ENCODE measurements around the gene MAPKBP1. TPM values are rescaled to one million over a fixed set of nuclear protein-coding genes. Genes with fewer than 3 reads are reported as not detected.

MAPKBP1 gene
- total and polyA plus RNA-seq, 9 of the 15 experiments (the other 6 are each of a cell fraction or from before 2014, with no cell fraction given) = 0.15 to 9.5 (median 4.5) TPM

DNA sequence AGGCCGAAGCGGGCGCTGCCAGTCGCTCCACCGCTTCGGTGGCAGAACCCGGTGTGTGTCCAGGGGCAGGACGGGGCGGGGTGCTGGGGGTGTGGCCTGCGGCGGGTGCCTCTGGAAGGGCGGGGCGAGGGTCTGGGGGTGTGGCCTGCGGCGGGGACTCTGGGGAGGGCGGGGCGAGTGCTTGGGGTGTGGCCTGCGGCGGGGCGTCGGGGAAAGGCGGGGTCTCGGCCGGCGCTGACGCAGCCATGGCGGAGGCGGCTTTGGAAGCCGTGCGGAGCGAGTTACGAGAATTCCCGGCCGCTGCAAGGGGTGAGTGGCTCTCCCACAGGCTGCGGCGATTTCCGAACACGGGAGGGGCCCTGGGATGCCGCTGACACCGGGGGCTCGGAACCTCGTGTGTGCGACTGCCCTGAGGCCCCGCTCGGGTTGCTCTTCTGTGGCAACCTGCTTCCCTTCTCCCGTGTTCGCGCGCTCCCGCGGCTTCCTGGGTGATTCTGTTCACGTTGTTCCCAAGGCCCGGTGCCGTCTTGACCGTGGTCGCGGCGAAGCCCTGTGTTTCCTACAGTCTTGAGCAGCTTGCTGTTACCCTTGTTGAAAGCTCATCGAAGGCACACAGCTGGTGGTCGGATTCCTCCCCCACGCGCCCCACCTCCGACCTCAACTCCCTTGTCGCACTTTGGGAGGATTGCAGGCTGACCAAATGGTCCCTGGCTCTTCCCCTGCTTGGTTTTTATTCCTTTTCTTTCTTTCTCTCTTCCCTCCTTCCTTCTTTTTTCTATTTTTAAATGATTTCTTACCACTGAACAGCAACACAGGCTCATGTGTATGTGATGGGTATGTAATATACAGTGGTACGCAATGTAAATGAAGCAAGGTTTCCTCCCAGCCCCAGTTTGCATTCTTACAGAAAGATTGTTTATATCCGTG lies 53.9 kb downstream of the MAPKBP1 start, which contains the start of gene JMJD7 (continued):
- TF ChIP-seq KDM5B (IDR thresholded peaks at IDR 0.05; ENCODE audit: insufficient replicate concordance, low read depth, low read length) = peak; percentile 90
- TF ChIP-seq ARID1B (IDR thresholded peaks at IDR 0.05) = peak; percentile 53
- peak; percentile 52 for TF ChIP-seq CHD1 (IDR thresholded peaks at IDR 0.05; ENCODE audit: low read length)
- TF ChIP-seq, protein P1, sequence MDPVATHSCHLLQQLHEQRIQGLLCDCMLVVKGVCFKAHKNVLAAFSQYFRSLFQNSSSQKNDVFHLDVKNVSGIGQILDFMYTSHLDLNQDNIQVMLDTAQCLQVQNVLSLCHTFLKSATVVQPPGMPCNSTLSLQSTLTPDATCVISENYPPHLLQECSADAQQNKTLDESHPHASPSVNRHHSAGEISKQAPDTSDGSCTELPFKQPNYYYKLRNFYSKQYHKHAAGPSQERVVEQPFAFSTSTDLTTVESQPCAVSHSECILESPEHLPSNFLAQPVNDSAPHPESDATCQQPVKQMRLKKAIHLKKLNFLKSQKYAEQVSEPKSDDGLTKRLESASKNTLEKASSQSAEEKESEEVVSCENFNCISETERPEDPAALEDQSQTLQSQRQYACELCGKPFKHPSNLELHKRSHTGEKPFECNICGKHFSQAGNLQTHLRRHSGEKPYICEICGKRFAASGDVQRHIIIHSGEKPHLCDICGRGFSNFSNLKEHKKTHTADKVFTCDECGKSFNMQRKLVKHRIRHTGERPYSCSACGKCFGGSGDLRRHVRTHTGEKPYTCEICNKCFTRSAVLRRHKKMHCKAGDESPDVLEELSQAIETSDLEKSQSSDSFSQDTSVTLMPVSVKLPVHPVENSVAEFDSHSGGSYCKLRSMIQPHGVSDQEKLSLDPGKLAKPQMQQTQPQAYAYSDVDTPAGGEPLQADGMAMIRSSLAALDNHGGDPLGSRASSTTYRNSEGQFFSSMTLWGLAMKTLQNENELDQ (CRISPR knock-in tag; IDR thresholded peaks at IDR 0.05; ENCODE audit: borderline replicate concordance) = no peak
- peak; percentile 78 for TF ChIP-seq CXXC5 (CRISPR knock-in tag; IDR thresholded peaks at IDR 0.05)
- TF ChIP-seq SUPT5H (IDR thresholded peaks at IDR 0.05) = peak; percentile 76
- TF ChIP-seq ESRRA (IDR thresholded peaks at IDR 0.05; ENCODE audit: borderline replicate concordance, low read depth) = peak; percentile 32; the same call in 1 of the 2 replicates
- no peak for TF ChIP-seq NR2C2 (CRISPR knock-in tag; IDR thresholded peaks at IDR 0.05)
- TF ChIP-seq NR2C2 (tag; IDR thresholded peaks at IDR 0.05) = peak; percentile 43; the same call in 1 of the 2 replicates
- TF ChIP-seq MED1 (CRISPR knock-in tag; IDR thresholded peaks at IDR 0.05; ENCODE audit: borderline replicate concordance) = no peak
- peak; percentile 46 for TF ChIP-seq PML (IDR thresholded peaks at IDR 0.05; ENCODE audit: low read length)
- TF ChIP-seq NR4A1 (CRISPR knock-in tag; IDR thresholded peaks at IDR 0.05) = no peak
- TF ChIP-seq NR4A1 (tag; IDR thresholded peaks at IDR 0.05) = no peak
- TF ChIP-seq, protein P2, sequence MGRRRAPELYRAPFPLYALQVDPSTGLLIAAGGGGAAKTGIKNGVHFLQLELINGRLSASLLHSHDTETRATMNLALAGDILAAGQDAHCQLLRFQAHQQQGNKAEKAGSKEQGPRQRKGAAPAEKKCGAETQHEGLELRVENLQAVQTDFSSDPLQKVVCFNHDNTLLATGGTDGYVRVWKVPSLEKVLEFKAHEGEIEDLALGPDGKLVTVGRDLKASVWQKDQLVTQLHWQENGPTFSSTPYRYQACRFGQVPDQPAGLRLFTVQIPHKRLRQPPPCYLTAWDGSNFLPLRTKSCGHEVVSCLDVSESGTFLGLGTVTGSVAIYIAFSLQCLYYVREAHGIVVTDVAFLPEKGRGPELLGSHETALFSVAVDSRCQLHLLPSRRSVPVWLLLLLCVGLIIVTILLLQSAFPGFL (CRISPR knock-in tag; IDR thresholded peaks at IDR 0.05) = no peak
- TF ChIP-seq, protein P3, sequence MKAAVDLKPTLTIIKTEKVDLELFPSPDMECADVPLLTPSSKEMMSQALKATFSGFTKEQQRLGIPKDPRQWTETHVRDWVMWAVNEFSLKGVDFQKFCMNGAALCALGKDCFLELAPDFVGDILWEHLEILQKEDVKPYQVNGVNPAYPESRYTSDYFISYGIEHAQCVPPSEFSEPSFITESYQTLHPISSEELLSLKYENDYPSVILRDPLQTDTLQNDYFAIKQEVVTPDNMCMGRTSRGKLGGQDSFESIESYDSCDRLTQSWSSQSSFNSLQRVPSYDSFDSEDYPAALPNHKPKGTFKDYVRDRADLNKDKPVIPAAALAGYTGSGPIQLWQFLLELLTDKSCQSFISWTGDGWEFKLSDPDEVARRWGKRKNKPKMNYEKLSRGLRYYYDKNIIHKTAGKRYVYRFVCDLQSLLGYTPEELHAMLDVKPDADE (conservative IDR thresholded peaks at IDR 0.05; ENCODE audit: control insufficient read depth, low read depth, low read length) = peak; percentile 58; the same call in 1 of the 2 replicates
- TF ChIP-seq ATF7 (IDR thresholded peaks at IDR 0.05) = peak; percentile 63
- TF ChIP-seq, protein P4, sequence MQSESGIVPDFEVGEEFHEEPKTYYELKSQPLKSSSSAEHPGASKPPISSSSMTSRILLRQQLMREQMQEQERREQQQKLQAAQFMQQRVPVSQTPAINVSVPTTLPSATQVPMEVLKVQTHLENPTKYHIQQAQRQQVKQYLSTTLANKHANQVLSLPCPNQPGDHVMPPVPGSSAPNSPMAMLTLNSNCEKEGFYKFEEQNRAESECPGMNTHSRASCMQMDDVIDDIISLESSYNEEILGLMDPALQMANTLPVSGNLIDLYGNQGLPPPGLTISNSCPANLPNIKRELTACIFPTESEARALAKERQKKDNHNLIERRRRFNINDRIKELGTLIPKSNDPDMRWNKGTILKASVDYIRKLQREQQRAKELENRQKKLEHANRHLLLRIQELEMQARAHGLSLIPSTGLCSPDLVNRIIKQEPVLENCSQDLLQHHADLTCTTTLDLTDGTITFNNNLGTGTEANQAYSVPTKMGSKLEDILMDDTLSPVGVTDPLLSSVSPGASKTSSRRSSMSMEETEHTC (IDR thresholded peaks at IDR 0.05) = no peak
- TF ChIP-seq NFIC (IDR thresholded peaks at IDR 0.05) = peak; percentile 42
- peak; percentile 27 to 84 (median 80) for TF ChIP-seq YY1 (IDR thresholded peaks at IDR 0.05; ENCODE audit: borderline replicate concordance in 1 of 3, control insufficient read depth in 1 of 3, extremely low read depth in 1 of 3, insufficient read depth in 3 of 3, insufficient read length in 1 of 3, insufficient replicate concordance in 2 of 3, low read depth in 1 of 3, low read length in 2 of 3)

All from K562 (cell line).